Loucy (cell line): Measurements from ENCODE around the gene FSD2.

Experiments used
- H2AFZ ChIP-seq: fragments of 200-600 bp; sonication (generic); 2 replicates; pipeline ENCODE4 v1.6.0; 2016; ENCODE audit warnings: antibody characterized with exemption, mild to moderate bottlenecking, low read length, moderate library complexity
- H3F3A ChIP-seq: fragments of 200-600 bp; 2 replicates; pipeline ENCODE4 v1.6.0; 2016; ENCODE audit warnings: antibody characterized with exemption, low read depth, mild to moderate bottlenecking
- H3K27me3 ChIP-seq: fragments of 200-600 bp; sonication (generic); 2 replicates; pipeline ENCODE4 v1.6.1; 2014; ENCODE audit warnings: low read length, mild to moderate bottlenecking; ENCODE audit not compliant: insufficient read depth, poor library complexity, severe bottlenecking
- H3K36me3 ChIP-seq: fragments of 200-600 bp; sonication (generic); 2 replicates; pipeline ENCODE4 v1.6.1; 2016; ENCODE audit warnings: low read length; ENCODE audit not compliant: insufficient read depth
- H3K4me1 ChIP-seq: fragments of 200-600 bp; sonication (generic); 2 replicates; pipeline ENCODE4 v1.5.1; 2014; ENCODE audit warnings: low read length, mild to moderate bottlenecking; ENCODE audit not compliant: insufficient read depth, poor library complexity, severe bottlenecking
- H3K4me2 ChIP-seq: fragments of 200-600 bp; sonication (generic); 2 replicates; pipeline ENCODE4 v1.6.0; 2014; ENCODE audit warnings: antibody characterized with exemption, low read length, low read depth, mild to moderate bottlenecking; ENCODE audit not compliant: poor library complexity, severe bottlenecking
- H3K4me3 ChIP-seq: fragments of 200-600 bp; sonication (generic); 2 replicates; pipeline ENCODE4 v1.5.1; 2014; ENCODE audit warnings: low read length, mild to moderate bottlenecking, mixed read lengths; ENCODE audit not compliant: poor library complexity, severe bottlenecking
- H3K79me2 ChIP-seq: fragments of 200-600 bp; sonication (generic); 2 replicates; pipeline ENCODE4 v1.6.1; 2014; ENCODE audit warnings: low read length; ENCODE audit not compliant: insufficient read depth
- H3K9ac ChIP-seq: fragments of 200-600 bp; sonication (generic); 2 replicates; pipeline ENCODE4 v1.6.0; 2014; ENCODE audit warnings: mild to moderate bottlenecking, low read depth, low read length, moderate library complexity; ENCODE audit not compliant: poor library complexity, severe bottlenecking
- H3K9me2 ChIP-seq: fragments of 200-600 bp; sonication (generic); replicated peaks from 2 replicates; pipeline ENCODE4 v1.6.1; 2016; ENCODE audit warnings: low read depth, low read length, mixed read lengths
- H3K9me3 ChIP-seq: fragments of 200-600 bp; sonication (generic); 2 replicates; pipeline ENCODE4 v1.6.1; 2014; ENCODE audit warnings: mild to moderate bottlenecking, antibody characterized with exemption, low read length, low read depth; ENCODE audit not compliant: insufficient read depth
- H4K20me1 ChIP-seq: fragments of 200-600 bp; sonication (generic); 2 replicates; pipeline ENCODE4 v1.6.0; 2014; ENCODE audit warnings: antibody characterized with exemption, low read length, mild to moderate bottlenecking; ENCODE audit not compliant: insufficient read depth, poor library complexity, severe bottlenecking
- EZH2phosphoT487 ChIP-seq: fragments of 200-600 bp; IDR thresholded peaks from 2 replicates; pipeline ENCODE4 v1.6.1; 2018; ENCODE audit warnings: antibody characterized with exemption, mild to moderate bottlenecking, moderate library complexity, borderline replicate concordance
- TF ChIP-seq, protein P1 (sequence below): fragments of 200-600 bp; sonication (generic); conservative IDR thresholded peaks from 2 replicates; pipeline ENCODE4 v1.5.1; 2014; ENCODE audit warnings: mild to moderate bottlenecking, antibody characterized with exemption, low read length

The FSD2 gene

DNA sequence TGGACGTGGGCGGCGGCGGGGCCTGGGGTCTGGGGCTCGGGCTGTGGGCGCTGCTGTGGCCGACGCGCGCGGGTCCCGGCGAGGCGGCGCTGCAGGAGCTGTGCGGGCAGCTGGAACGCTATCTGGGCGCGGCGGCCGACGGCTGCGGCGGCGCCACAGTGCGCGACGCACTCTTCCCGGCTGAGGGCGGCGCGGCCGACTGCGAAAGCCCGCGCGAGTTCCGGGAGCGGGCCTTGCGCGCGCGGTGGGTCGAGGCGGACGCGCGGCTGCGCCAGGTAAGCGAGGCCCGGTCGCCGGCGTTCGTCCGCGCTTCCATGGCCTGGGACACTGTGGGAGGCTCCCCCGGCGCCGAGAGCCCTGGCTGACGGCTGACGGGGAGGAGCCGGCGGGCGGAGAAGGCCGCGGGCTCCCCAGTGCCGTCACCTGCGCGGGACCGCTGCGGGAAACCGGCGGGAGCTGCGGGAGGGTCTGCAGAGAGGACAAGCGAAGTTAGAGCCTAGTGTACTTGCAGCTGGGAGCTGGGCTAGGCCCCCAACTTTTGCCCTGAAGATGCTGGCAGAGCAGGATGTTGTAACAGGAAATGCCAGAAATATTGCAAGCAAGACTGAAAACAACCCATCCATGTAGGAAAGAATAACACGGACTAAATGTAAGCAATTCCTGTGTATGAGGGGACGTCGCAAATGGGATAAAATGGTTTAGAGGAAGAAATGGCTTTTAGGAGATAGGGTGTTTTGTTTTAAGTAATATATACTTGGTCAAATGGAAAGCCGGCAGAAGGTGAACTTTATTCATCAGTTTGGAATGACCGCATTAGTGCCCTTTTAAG lies 4.4 kb upstream of the FSD2 start:
- Histone ChIP-seq H3K79me2 (peaks cover 43% of the 10 kb centered on the region), H3K9me3 (no peaks in the 10 kb centered on the region), H3K9ac (peak overlapping the region; percentile 89), H3K4me2 (peak overlapping the region; percentile 92), H3K4me1 (peaks cover 22% of the 10 kb centered on the region), H3F3A (no peaks in the 10 kb centered on the region), H3K9me2 (no peaks in the 10 kb centered on the region), H3K4me3 (peak overlapping the region; percentile 99), H3K36me3 (peaks cover 12% of the 10 kb centered on the region; the same call in 1 of the 2 replicates), H4K20me1 (peaks cover 39% of the 10 kb centered on the region), H2AFZ (peak overlapping the region; percentile 72; the same call in 1 of the 2 replicates), H3K27me3 (no peaks in the 10 kb centered on the region)
- no peak for TF ChIP-seq EZH2phosphoT487
- TF ChIP-seq, protein P1, sequence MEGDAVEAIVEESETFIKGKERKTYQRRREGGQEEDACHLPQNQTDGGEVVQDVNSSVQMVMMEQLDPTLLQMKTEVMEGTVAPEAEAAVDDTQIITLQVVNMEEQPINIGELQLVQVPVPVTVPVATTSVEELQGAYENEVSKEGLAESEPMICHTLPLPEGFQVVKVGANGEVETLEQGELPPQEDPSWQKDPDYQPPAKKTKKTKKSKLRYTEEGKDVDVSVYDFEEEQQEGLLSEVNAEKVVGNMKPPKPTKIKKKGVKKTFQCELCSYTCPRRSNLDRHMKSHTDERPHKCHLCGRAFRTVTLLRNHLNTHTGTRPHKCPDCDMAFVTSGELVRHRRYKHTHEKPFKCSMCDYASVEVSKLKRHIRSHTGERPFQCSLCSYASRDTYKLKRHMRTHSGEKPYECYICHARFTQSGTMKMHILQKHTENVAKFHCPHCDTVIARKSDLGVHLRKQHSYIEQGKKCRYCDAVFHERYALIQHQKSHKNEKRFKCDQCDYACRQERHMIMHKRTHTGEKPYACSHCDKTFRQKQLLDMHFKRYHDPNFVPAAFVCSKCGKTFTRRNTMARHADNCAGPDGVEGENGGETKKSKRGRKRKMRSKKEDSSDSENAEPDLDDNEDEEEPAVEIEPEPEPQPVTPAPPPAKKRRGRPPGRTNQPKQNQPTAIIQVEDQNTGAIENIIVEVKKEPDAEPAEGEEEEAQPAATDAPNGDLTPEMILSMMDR: no peak

DNA sequence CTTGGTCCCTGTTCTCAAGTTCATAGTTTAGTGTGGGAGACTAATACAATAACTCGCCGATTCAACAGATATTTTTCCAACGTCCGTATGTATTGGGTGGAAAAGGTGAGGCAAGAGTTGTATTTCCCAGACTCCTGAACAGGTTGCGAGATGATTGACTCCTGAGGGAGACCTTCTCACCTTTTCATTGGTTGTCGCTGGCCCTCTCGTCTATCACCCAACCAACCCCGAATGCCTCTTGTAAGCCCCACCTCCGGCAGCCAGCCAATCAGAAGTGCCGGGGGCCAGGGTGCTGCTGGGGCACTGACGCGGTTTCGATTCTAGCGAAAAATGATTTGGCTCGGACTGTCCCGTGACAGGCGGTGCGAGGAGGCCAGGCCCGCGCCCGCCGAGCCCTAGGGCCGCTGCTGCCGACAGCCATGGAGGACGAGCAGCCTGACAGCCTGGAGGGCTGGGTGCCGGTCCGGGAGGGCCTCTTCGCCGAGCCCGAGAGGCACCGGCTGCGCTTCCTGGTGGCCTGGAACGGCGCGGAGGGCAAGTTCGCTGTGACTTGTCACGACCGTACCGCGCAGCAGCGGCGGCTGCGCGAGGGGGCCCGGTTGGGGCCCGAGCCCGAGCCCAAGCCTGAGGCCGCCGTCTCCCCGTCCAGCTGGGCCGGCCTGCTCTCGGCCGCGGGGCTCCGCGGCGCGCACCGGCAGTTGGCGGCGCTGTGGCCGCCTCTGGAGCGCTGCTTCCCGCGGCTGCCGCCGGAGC lies 3.6 kb upstream of the FSD2 start, which contains the start of gene WHAMM:
WHAMM (plus strand) TSS at position 321 of the 753 bp plus-strand sequence; CDS start at position 420, 99 bp downstream.
- H3F3A ChIP-seq: no peaks in the 10 kb centered on the region
- H4K20me1 ChIP-seq: peaks cover 39% of the 10 kb centered on the region
- peak within 1 kb of the TSS; percentile 89 for H3K9ac ChIP-seq
- H3K36me3 ChIP-seq: peaks cover 9% of the 10 kb centered on the region; the same call in 1 of the 2 replicates
- H3K4me1 ChIP-seq: peaks cover 22% of the 10 kb centered on the region
- H3K9me3 ChIP-seq: no peaks in the 10 kb centered on the region
- H3K4me2 ChIP-seq: peak within 1 kb of the TSS; percentile 92
- peaks cover 43% of the 10 kb centered on the region for H3K79me2 ChIP-seq
- TF ChIP-seq, protein P1: no peak
- no peak for TF ChIP-seq EZH2phosphoT487
- peak within 1 kb of the TSS; percentile 72 for H2AFZ ChIP-seq
- peak within 1 kb of the TSS; percentile 99 for H3K4me3 ChIP-seq
- no peaks in the 10 kb centered on the region for H3K27me3 ChIP-seq
- H3K9me2 ChIP-seq: no peaks in the 10 kb centered on the region

DNA sequence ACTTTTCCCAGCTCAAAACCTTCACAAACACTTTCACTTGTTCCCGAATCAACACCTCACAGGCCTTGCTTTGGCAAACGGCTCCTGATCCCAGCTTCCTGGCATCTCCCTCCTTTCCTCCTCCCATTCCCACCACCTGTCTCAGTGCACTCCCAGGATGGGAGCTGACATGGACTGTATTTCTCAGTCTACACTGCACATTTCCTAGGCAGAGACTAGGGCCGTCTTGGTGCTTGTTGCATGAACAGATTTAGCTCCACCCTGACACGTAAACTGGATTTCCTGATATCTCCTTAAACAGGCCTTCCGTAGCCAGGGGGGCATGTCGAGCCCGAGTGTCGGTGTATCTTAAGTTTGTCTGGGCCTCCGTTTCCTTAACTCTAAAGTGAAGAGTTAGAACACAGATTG lies 2.8 kb upstream of the FSD2 start:
- Histone ChIP-seq H3K9me3 (no peaks in the 10 kb centered on the region), H3K27me3 (no peaks in the 10 kb centered on the region), H2AFZ (peak overlapping the region; percentile 72), H3F3A (no peaks in the 10 kb centered on the region), H3K9me2 (no peaks in the 10 kb centered on the region), H3K4me3 (peak overlapping the region; percentile 99), H3K4me1 (peaks cover 22% of the 10 kb centered on the region), H3K36me3 (peaks cover 1% of the 10 kb centered on the region; the same call in 1 of the 2 replicates), H3K79me2 (peaks cover 36% of the 10 kb centered on the region), H4K20me1 (peaks cover 34% of the 10 kb centered on the region), H3K4me2 (peak overlapping the region; percentile 69), H3K9ac (no peak overlapping the region)
- TF ChIP-seq, protein P1: no peak
- TF ChIP-seq EZH2phosphoT487: no peak
